HG02759 (cell line): ENCODE data around the gene CCL23.

Source experiments
- ATAC-seq: cut with Tn5 transposase; IDR thresholded peaks from one replicate; pipeline ENCODE4 v1.9.1; 2021; ENCODE audit warnings: mild to moderate bottlenecking, moderate library complexity; ENCODE audit not compliant: unreplicated experiment

The CCL23 gene

DNA sequence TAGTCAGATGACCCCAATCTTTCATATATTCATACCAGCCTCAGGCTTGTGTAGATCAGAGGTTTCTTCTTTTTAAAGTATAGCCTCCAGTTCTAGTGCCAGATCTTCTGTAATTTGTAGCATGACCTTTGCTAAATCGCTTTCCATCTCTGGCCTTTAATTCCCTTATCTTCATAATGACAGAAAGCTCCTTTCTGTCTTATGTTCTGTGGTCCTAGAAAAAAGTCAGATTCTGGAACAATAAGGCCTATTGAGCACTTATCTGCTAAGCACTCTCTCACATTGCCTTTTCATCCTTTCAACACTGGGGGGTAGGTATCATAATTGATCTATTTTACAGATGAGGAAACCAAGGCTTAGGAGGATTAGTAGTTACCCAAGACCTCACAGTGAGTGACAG is 45.7 kb downstream of the CCL23 start:
- no peak for ATAC-seq

DNA sequence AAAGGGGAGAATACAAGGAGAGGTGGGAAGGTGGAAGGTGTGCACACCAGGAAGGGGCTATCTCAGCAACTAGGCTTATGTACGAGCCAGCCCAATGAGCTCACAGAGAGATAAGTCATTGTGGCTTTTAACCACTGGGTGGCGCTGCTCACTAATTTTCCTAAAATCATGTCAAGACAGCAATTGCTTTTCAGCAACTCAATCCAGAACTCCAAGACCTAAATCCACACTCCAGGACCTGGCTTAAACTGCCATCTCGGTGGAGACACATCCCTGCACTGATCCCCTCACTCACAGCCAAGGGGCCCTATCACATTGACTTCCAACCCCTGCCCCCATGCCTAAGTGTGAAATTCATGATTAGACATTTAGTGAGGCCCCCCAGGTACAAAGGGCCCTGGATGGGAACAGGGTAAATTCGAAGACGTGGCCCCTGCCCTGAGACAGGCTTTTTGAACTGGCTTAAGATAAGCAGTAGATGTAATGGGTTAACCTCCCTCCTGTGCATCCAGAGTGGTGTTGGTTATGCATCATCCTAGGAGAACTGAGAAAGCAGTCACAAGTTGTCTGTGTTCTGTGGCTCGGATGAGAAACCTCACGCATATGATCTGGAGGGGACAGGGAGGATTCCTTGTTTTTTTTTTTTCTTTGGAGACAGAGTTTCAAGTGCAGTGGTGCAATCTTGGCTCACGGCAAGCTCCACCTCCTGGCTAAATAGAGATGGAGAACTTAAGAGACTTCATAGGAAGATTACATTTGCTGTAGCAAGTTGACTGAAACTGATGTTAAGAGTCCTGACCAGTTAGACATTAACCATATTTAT is 48.0 kb downstream of the CCL23 start:
- ATAC-seq = no peak

GRCh38 chr17:35968520-35969054 is 49.2 kb downstream of the CCL23 start:
- ATAC-seq = no peak

DNA sequence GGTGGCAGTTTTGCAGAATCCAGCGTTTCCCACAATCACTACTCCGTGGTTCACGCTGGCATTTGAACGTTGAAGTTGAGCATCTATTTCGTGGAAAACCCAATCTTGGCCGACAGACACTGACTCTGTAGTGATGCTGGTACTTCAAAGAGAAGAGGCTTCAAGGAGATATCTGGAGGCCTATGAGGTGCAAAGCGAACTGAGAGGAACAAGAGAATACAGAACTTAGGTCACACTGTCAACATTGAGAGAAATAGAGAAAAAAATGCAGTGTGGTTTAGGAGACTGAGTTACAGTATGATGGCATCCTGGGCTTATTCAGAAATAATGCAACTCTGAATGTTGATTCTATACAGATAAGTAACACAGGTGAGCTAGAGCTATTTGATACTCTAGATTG is 52.5 kb downstream of the CCL23 start:
- ATAC-seq = no peak

DNA sequence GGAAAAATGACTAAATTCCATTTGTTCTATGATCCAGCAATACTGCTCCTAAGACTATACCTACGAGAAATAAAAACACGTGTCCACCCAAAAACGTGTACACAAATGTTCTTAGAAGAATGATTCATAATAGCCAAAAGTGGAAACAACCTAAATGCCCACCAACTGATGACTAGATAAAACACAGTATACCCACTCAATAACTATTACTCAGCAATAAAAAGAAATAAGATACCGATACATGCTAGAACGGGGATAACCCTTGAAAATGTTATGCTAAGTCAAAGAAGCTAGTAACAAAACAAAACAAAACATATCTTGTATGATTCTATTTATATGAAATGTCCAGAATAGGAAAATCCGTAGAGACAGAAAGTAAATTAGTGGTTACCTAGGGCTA is 54.1 kb downstream of the CCL23 start:
- no peak for ATAC-seq
